HG02610 (cell line): ENCODE measurements around the gene DNMT3A.
"Not testable (repeated sequence)": the region's sequence is repeated elsewhere in the genome, so short reads cannot be mapped to it uniquely, and the experiment has no call there.

Source experiments
- ATAC-seq: cut with Tn5 transposase; IDR thresholded peaks from one replicate; pipeline ENCODE4 v1.9.1; 2021; ENCODE audit warnings: mild to moderate bottlenecking, moderate library complexity; ENCODE audit not compliant: unreplicated experiment

The DNMT3A gene

GRCh38 chr2:25286723-25287483, 54.8 kb downstream of the DNMT3A start:
- ATAC-seq: no peak

- ATAC-seq: peak; percentile 71
Measured at GRCh38 chr2:25286025-25286400, 55.7 kb downstream of the DNMT3A start.

GRCh38 chr2:25285265-25286024, 56.3 kb downstream of the DNMT3A start:
- no peak for ATAC-seq

- ATAC-seq: no peak
Measured at GRCh38 chr2:25284756-25285155, 57.0 kb downstream of the DNMT3A start.

- ATAC-seq: no peak
Measured at GRCh38 chr2:25283921-25284320, 57.8 kb downstream of the DNMT3A start.

- no peak for ATAC-seq
Measured at GRCh38 chr2:25281941-25282340, 59.8 kb downstream of the DNMT3A start.

GRCh38 chr2:25281522-25281921, 60.2 kb downstream of the DNMT3A start:
- no peak for ATAC-seq

- ATAC-seq: no peak
Measured at GRCh38 chr2:25280051-25280687, 61.6 kb downstream of the DNMT3A start.

- ATAC-seq: peak; percentile 77
Measured at GRCh38 chr2:25279091-25279651, 62.6 kb downstream of the DNMT3A start.

- no peak for ATAC-seq
Measured at GRCh38 chr2:25276569-25277465, 64.9 kb downstream of the DNMT3A start.

- no peak for ATAC-seq
Measured at GRCh38 chr2:25275575-25275965, 66.2 kb downstream of the DNMT3A start.

GRCh38 chr2:25274868-25275574, 66.7 kb downstream of the DNMT3A start:
- ATAC-seq: no peak

- ATAC-seq: no peak
Measured at GRCh38 chr2:25273985-25274535, 67.7 kb downstream of the DNMT3A start.

- ATAC-seq: not testable (repeated sequence)
Measured at GRCh38 chr2:25272705-25273104, 69.0 kb downstream of the DNMT3A start.

- ATAC-seq: no peak
Measured at GRCh38 chr2:25270061-25270460, 71.7 kb downstream of the DNMT3A start.

- ATAC-seq: no peak
Measured at GRCh38 chr2:25269233-25269632, 72.5 kb downstream of the DNMT3A start.

GRCh38 chr2:25268139-25268538, 73.6 kb downstream of the DNMT3A start:
- ATAC-seq: no peak

GRCh38 chr2:25266399-25266798, 75.3 kb downstream of the DNMT3A start:
- ATAC-seq: no peak

GRCh38 chr2:25265802-25266201, 75.9 kb downstream of the DNMT3A start:
- no peak for ATAC-seq

- no peak for ATAC-seq
Measured at GRCh38 chr2:25265001-25265400, 76.7 kb downstream of the DNMT3A start.
